T47D (cell line): Measurements from ENCODE around the gene RNF31.
"Not testable (repeated sequence)": the region's sequence is repeated elsewhere in the genome, so short reads cannot be mapped to it uniquely, and the experiment has no call there.

Experiments used
- DNase-seq, 2 experiments: peaks; one replicate each; pipeline versions ENCODE4 v3.0.0 to v3.0.0-alpha.2; 2011 to 2012; ENCODE audit warnings: low read depth in 1 of 2, low spot score in 1 of 2
- JUND ChIP-seq: IDR thresholded peaks from 2 replicates; pipeline ENCODE4 v1.6.1; 2012; ENCODE audit warnings: low read depth
- in situ Hi-C: cut with HindIII; loops from 2 replicates; pipeline ENCODE4 v1.10.0; 2016; ENCODE audit warnings: low sequenced_read_pairs, low pct_unique_long_range_greater_than_20kb

The RNF31 gene

DNA sequence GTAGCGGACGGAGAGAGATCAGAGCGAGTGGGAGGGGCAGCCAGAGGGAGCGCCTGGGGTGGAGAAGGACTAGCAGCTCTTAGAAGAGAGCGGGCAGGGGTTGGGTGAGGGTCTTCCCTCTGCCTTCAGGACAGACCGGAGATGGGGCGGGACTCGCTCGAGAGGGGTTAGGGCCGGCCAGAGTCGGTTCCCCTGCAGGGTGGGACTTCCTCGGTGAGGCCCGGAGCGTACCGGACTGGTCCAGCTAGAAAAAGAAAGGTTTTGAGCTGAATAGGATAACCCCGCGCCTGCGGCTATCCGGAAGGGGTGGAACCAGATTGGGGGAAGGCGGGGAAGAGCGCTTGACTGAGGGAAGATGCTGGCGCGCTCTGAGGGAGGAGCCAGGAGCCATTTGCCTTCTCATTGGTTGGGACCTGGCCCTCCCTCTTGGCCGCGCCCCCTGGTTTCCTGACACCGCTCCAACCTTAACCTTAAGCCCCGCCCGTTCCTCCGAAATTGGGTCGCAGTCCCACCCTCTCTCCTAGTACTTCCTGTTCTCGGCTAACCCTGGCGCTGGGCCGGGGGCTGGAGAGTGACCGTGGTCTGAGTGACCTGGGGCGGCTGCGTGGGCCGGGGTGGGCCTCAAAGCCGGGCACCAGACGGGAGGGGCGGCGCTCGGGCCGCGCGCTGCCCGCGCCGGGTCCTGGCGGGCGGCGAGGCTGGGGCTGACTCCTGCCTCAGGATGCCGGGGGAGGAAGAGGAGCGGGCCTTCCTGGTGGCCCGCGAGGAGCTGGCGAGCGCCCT is at the start of gene RNF31:
Gene RNF31 (plus strand): TSS at position 521 of the 783 bp plus-strand sequence. CDS start 201 bp downstream, at position 722.
- DNase-seq, result peak; percentile 74 to 98
- no peak for TF ChIP-seq JUND
- in situ Hi-C loops, result no loop called here

DNA sequence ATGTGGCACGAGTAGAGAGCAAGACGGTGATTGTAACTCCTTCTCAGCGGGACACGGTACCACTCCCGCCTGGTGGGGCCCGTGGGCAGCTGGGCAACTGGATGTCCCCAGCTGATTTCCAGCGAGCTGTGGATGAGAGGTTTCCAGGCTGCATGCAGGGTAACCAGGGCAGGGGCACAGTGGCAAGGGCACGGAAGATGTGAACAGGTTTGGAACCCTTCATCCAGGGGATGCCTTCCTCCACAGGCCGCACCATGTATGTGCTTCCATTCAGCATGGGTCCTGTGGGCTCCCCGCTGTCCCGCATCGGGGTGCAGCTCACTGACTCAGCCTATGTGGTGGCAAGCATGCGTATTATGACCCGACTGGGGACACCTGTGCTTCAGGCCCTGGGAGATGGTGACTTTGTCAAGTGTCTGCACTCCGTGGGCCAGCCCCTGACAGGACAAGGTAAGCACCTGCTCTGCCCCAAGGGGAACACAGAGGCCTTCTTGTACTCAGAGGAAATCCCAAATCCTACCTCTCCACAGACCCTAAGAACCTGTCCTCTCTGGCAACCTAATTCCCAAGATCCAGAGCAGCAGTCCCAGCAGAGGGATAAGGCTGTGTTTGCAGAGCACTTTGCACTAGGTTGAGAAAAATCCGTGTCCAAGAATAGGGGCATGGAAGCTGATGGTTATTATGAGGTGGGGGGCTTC is 48.9 kb upstream of the RNF31 start:
- TF ChIP-seq JUND, result no peak
- in situ Hi-C loops, result no loop called here
- DNase-seq, result no peak

DNA sequence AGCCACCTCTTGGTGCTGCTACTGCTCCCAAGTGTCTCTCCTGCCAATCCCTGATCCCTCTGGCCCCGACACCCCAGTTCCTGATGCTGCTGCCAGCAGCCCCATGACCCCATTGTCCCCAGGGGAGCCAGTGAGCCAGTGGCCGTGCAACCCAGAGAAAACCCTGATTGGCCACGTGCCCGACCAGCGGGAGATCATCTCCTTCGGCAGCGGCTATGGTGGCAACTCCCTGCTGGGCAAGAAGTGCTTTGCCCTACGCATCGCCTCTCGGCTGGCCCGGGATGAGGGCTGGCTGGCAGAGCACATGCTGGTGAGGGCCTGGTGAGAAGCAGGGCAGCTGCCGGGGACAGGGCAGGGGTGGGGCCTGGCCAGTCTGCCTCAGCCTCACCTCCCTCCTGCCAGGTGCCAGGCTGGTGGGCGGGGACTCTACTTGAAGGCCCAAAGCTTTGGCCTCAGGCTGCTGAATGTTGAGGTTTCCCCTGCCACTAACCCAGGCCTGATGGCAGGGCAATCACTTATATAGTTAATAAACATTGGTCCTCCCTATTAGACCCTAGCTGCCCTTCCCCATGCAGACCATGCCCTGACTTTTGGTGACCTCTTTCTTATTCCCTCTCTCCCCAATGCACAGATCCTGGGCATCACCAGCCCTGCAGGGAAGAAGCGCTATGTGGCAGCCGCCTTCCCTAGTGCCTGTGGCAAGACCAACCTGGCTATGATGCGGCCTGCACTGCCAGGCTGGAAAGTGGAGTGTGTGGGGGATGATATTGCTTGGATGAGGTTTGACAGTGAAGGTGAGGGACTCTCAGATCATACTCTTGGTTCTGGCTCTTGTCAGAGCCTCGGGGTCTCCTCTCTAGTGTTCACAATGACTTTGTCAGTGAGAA is 48.1 kb upstream of the RNF31 start:
- no peak for DNase-seq
- no peak for TF ChIP-seq JUND
- in situ Hi-C loops, result no loop called here

DNA sequence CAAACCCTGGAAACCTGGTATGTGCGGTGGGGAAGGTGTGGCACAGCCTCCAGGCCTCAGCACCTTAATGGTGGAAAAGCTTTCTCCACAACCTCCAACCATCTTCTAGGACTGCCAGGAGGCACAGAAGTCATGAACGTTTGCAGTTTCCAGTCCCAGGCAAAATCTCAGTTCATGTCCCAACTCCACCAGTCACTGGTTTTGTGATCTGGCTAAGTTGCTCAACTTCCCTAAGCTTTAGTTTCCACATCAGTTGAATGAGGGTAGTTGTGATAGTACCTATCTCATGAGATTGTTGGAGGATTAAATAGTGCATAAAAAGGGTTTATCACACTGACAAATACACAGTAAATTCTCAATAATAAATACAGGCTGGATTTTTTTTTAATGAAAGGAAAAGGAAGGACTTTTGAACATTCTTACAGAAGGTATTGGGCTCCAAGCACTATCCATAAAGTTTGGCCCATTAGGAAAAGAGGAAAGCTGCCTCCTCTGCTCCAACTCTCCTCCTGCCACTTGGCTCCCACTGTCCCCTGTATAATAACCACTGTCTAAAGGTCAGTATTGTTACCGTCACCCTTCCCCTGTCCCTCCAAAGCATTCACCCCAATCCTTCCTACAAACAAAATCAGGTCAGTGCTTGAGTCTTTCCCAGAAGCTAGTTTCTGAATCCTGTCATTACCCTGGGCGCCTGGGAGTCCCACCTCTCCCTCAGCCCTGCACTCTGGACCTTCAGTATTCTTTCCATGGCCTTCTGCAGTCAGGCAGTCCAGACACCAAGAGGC is 46.9 kb upstream of the RNF31 start:
- TF ChIP-seq JUND, result no peak
- no peak for DNase-seq
- in situ Hi-C loops, result no loop called here

DNA sequence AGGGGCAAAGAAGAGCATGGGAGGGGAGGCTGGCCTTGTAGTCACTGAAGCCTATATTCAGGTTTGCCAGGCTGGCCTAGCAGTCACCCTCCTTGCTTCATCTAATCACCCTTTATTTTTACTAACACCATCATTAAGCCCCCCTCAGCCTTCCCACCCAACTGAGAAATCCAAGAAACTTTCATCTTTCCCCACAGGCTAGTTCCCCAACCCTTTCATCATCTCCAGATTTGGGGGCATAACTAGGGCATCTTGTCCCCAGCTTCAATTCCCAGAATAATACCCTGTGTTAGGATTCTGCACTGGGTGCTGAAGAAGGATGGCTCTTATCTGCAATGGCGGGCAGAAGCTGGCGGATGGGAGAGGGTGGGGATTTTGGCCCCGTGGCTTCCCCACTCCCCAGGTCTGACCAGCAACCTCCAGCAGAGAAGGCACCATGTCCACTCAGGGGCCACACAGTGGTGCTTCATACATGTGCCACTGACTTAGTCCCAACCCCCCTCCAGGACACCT is 46.3 kb upstream of the RNF31 start:
- no peak for TF ChIP-seq JUND
- DNase-seq, result no peak
- in situ Hi-C loops, result no loop called here

DNA sequence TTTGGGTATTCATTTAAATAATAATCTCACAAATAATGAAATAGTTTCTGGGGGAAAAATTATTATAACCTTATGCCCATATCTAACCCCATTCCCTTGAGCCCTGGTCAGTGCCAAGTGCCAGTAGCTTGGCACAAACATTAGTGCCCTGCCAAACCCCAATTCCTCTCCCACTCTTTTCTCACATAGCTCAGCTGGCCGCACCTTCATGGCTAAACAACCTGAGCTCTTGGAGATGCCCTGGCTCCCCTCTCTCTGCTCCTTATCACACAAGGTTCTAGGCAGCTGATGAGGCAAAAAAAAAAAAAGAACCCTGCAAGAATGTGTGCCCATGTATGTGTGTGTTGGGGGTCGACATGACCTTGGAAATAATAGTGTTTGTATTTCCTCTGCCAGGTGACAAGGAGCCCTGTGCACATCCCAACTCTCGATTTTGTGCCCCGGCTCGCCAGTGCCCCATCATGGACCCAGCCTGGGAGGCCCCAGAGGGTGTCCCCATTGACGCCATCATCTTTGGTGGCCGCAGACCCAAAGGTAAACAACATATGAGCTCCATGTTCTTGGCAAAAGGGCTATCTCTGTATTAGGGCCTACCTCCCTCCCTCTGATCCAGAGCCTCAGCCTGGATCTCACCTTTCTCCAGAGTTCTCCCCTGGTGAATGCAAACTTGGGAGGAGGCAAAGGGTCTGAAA is 44.8 kb upstream of the RNF31 start:
- TF ChIP-seq JUND, result no peak
- in situ Hi-C loops, result no loop called here
- no peak for DNase-seq

DNA sequence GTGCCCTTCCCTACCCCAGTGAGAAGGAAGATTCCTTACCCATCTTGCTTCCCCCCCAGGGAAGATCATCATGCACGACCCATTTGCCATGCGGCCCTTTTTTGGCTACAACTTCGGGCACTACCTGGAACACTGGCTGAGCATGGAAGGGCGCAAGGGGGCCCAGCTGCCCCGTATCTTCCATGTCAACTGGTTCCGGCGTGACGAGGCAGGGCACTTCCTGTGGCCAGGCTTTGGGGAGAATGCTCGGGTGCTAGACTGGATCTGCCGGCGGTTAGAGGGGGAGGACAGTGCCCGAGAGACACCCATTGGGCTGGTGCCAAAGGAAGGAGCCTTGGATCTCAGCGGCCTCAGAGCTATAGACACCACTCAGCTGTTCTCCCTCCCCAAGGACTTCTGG is 43.8 kb upstream of the RNF31 start:
- in situ Hi-C loops, result no loop called here
- no peak for DNase-seq
- TF ChIP-seq JUND, result no peak

DNA sequence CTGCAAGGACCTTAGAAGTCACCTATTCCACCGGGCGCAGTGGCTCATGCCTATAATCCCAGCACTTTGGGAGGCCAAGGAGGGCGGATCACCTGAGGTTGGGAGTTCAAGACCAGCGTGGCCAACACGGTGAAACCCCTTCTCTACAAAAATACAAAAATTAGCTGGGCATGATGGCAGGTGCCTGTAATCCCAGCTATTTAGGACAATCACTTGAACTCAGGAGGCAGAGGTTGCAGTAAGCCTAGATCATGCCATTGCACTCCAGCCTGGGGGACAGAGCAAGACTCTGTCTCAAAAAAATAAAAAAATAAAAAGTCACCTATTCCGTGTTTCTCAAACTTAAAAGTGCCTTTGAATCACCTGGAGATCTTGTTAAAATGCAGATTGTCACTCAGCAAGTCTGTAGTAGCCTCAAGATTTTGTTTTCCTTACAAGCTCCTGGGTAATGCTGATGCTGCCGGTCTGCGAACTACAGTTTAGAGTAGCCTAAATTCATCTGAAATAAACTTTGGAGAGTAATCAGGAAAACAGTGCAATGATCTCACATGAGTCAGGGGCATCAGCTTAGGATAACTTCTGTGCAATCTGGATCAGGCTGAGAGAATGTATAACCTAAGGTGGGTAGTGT is 41.6 kb upstream of the RNF31 start:
- in situ Hi-C loops, DNase-seq: not testable (repeated sequence)

DNA sequence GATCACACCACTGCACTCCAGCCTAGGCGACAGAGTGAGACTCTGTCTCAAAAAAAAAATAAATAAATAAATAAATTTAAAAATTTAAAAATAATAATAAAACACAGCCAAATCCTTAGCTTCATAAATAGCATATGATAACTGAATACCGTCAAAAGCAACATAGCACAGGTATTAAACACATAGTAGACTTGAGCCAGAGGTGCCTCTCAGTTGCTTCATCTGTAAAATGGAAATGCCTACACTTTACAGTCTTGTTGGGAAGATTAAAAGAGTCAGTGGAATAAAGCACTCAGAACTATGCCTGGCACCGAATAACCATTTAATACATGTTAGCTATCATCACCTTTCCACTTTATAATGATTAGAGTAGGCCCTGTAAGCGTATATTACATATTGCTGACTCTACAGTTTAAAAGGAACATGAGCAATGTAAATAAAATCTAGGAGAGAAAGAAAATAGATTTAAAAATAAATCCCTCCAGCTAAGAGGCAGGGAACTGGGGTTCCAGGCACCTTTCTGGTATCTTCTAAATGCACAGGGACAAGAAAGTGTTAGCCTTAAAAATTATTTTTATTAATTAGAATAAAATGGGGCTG is 40.5 kb upstream of the RNF31 start:
- no peak for DNase-seq
- TF ChIP-seq JUND, result no peak
- in situ Hi-C loops, result no loop called here

DNA sequence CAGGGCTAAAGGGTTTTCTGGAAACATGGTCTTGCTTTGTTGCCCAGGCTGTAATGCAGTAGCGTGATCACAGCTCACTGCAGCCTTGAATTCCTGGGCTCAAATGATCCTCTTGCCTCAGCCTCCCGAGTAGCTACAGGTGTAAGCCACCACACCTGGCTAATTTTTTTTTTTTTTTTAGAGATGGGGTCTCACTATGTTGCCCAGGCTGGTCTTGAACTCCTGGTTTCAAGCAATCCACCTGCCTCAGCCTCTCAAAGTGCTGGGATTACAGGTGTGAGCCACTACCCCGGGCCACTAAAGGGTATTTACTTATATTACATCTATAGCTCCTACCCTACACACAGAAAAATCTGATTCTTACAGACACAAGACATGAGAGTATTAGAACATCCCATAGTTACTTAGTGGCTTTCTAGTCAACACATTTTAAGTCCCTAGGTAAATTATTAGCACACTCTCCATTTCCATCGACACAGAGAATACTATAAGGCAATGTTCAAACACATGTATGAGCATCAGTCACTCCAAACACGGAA is 38.9 kb upstream of the RNF31 start:
- in situ Hi-C loops, result no loop called here

More for the DNA sequence above, 38.9 kb upstream of the RNF31 start:
- DNase-seq, result no peak
- no peak for TF ChIP-seq JUND
